Brain pericyte (primary cell): Measurements from ENCODE around the gene C1D.
"Not testable (repeated sequence)": the region's sequence is repeated elsewhere in the genome, so short reads cannot be mapped to it uniquely, and the experiment has no call there.

Experiments used
- DNase-seq: peaks from one replicate; pipeline ENCODE4 v3.0.0-alpha.2; 2012; ENCODE audit warnings: low read depth, low spot score

C1D gene, protein sequence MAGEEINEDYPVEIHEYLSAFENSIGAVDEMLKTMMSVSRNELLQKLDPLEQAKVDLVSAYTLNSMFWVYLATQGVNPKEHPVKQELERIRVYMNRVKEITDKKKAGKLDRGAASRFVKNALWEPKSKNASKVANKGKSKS

DNA sequence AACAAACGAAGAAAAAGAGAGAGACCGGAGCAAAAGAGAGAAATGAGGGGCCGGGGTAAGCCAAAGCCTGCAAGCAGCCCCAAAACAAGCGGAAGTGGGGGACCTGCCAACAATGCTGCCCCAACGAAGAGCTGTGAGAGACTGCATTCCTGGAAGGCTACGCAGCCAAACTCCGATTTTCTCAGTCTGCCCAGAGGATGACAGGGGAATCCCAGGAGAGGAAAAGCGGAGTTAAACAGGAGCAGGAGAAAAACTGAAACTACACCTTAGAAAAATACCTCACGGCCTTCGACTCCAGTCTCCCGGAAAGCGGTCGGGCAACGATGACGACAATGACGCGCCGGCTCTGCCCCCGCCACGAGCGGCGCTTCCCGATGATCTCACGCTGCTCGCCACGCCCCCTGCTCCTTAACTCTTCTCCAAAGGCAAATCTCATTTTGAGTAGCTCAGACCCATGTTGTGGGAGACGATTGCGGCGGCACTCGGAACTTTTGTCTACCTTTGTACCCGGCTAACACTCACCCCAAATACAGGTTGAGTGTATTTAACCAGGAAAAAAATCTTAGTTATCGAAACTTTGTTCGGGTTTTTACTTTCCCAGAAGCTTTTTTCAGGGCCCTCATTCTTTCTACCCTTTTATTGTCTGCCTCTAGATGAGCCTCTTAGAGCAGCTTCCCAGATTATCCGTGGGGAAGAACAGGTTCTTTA, at the start of gene C1D:
Gene C1D (minus strand): TSS at position 325 of the 708 bp plus-strand sequence. CDS start 15,694 bp downstream, outside the sequence.
- DNase-seq, result peak; percentile 75

DNA sequence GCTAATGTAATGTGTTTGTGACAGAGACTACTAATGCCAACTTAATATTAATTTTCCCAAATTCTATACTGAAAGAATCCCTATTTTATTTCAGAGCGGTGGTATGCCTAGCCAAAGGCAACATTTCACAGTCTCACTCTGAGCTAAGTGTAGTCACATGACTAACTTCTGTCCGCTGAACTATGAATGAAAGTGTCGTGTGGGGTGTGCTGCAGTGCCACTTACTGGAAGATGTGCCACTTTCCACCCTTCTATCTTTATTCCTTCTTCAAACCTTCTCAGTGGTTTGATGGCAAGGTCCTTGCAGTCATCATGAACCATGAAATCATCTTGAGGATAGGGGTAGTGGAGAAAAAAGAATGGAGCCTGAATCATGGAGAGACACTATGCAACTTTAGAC, 47.3 kb upstream of the C1D start:
- no peak for DNase-seq

DNA sequence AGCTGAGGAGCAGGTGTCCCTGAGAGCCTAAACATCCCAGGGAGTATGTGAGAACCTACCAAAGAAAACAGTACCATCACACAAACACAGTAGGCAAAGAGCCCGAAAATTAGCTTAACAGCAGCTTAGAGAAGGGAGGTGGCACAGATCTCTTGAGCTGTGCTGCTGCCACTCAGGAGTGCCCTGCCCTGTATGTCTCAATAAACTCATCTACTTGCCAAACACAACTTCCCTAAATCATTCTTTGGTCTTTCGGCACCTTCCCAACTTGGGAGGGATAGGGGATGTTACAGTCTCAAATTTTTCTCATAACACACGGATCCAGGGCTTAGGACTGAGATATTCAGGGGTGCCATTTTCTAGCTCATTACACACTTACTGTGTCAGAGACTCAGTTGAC, 45.3 kb upstream of the C1D start:
- DNase-seq, result no peak

DNA sequence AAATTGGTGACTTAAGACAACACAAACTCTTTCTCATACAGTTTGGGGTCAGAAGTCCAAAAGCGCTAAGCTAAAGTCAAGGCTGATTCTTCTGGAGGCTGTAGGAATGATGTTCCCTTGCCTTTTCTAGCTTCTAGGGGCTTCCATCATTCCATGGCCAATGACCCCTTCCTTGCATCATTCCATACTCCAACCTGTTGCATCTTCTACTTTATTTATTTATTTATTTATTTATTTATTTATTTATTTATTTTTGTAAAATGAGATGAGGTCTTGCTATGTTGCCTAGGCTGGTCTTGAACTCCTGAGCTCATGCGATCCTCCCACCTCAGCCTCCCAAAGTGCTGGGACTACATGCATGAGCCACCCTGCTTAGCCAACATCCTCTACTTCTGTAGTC, 44.7 kb upstream of the C1D start:
- no peak for DNase-seq

DNA sequence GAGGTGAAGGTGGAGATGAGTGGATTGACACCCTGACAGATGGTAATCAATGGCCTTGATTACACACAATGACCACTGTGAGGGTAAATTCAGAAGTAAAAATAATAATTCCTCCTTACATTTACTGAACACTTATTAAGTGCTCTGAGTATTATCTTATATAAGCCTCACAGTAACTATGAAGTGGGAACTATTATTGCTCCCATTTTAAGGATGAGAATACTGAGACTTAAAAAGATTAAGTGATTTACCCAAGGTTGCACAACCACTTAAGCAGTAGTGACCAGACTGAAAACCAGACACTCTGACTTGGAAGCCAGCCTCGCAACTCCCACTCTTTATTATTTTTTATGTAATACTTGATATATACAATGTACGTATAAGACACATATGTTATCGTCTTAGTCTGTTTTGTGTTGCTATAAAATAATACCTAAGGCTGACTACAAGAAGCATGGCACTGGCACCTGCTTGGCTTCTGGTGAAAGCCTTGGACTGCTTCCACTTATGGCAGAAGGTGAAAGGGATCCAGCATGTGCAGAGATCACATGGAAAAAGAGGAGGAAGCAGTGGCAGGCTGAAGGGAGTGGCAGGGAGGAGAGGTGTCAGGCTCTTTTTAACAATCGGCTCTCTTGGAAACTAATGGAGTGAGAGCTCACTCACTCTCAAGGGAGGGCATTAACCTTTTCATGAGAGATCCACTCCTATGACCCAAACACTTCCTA, 41.5 kb upstream of the C1D start:
- no peak for DNase-seq

DNA sequence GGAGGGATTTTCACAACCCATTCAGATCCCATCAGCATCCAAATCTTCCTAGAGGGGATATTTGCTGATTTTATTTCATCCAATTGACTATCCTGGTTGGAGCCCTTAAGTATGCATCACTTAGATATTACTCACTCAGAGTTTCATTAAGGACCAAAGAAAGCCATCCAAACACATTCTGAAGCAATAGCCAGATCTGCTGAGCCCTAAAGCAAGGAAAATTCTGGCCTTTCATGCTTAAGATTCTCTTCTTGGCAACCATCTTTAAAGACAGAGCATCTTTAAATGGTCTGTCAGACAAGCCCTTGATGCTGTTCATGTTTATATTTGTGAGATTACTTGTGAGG, 40.9 kb upstream of the C1D start:
- DNase-seq, result no peak

DNA sequence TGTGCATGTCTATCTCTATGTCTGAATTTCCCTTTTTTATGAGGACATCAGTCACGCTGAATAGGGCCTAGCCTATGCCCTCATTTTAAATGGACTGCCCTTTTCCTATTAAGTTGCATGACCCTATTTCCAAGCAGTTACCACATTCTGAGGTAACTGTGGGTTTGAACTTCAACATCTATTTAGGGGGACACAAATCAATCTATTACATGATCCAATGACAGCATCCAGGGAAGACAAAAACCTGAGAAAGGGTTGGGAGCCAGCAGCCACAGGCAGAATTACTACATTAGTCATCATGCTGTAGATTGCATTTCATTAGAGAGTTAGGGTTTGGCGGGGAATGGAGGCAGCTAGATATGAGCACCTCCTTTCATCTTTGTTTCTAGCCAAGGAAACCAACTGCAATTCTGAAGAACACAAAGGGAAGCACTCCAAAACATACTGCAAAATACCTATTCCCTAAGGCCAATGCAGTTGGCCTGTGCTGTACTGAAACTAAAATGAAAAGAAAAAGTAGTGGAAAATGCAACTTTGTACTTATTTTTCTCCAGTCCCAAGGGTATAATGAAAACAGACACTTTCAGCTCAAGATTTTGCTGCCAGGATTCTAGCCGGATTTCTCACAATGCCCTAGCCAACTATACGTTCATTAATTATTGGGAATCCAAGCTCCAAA, 40.4 kb upstream of the C1D start:
- no peak for DNase-seq

DNA sequence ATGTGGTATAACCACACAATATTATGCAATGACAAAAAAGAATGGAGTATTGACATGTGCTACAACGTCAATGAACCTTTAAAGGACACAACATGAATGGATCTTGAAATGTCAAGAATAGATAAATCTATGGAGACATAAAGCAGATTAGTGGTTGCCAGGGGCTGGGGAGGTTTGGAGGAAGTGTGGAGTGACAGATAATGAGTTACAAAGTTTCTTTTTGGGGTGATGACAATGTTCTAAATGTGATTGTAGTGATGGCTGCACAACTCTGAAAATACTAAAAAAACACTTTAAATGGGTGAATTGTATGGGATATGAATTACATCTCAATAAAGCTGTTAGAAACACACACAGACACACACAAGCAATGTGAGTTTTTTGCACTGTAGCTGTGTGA, 37.4 kb upstream of the C1D start:
- no peak for DNase-seq

DNA sequence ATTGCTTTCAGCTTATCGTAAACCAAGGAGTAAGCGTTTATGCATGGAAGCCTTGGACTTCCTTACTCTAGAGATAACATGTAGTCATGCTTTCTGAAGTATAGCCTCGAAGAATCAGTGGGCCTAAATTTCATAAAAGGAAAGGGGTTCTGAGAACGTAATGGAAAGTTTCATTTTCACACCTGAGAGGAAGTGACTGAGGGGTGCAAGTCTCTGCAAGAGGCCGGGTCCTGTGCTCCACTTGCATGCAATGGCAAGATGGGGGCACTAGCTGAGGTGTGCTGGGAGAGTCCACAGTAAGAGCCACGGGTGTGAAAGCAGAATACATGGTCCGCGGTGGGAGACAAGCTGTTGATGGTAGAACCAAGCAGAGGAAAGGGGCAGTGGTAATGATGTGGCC, 36.5 kb upstream of the C1D start:
- no peak for DNase-seq

DNA sequence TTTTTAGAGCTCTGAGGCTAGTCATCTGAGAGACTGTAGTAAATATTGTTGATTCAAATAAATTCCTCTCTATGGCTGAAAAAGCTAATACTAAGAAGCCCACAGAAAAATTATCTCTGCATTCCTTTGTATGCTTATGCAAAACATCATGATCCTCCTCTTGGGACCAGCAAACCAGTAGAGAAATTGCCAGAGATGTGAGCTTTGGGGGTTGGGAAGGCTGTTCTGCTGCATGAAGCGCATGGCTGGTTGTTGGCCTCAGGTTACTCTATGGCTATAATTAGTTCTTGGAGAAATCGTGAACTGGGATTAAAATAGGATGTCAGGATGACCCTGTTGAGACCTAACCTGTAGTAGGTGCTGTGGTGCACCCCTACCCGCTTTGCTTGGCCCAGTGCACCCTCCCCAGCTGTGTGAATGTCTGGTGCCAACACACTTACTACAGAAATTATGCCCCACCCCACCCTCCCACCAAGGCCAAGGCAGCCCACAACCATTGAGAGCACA, 35.5 kb upstream of the C1D start:
- no peak for DNase-seq

DNA sequence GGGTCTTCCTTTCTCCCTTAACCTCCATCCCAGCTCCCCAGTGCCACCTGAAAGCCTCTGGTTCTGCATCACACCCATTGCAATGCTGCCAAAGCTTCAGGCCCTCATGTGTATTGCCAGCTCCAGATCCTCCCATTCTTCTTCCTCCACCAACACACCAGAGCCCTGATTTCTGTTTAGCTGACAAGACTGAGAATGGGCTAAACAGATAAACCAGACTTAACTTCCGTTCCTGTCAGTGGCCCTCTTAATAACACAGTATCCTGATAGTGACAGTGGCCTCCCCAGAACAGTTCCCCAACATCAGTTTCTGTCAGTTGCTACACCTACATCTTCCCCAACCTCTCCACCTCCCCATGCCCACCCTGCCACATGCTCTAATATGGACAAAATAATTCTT, 31.3 kb upstream of the C1D start:
- DNase-seq, result no peak

DNA sequence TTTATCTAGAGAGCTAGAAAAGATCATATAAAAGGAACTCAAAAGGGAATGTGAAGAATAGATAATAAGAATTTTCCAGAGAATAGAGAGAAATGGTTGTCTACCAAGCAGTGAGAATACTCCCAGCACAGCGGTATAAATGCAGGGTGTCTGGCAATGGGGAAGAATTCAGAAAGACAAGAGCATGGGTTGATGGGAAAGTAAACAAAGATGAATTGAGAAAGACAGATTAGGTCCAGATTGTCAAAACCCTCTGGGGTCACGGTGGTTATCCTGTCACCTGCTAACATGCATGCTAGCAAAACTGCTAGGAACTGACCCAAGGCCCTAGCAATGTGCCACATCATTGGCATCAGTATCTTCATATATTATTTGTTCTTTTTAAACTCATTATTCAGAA, 30.8 kb upstream of the C1D start:
- DNase-seq, result no peak

DNA sequence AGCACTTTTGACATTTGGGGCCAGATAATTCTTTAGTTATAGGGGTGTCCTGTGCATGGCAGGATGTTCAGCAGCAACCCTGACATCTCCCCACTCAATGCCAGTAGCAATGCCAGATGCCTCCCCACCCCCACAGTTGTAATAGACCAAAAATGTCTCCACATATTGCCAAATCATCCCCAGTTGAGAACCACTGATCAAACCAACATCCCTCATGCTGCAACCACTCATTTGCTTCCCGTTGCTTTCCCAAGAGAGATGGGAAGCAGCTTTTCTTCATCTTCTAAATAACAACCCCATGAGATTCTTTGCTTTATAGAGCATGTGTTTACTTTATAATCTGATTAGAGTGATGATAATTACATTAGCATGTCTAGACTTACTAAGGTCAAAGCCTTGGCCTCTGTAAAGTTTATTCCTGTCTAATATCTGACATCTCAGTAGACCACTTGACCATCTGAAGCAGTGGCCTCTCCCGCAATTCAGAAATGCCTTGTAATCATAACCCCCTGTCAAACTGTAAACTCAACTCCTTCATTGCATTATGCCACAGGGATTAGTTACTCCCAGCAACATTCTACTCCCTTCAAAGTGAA, 28.7 kb upstream of the C1D start:
- no peak for DNase-seq

DNA sequence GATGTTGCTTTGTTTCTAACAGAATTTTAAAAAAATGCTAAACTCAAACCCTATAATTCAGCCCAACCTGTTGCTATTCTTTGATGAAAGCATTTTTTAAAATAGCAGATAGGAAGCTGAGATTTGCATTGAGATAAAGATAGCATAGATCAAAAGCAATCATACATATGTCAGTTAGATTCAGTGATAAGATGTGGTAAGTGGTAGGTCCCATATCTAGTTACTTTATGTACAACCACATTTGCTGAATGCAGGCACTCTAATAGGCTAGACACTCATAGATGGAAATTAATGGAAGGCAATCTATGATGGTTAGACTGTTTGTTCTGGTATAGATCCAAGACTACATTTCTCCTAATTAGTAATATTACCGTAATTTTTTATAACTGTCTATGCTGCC, 27.2 kb upstream of the C1D start:
- no peak for DNase-seq

DNA sequence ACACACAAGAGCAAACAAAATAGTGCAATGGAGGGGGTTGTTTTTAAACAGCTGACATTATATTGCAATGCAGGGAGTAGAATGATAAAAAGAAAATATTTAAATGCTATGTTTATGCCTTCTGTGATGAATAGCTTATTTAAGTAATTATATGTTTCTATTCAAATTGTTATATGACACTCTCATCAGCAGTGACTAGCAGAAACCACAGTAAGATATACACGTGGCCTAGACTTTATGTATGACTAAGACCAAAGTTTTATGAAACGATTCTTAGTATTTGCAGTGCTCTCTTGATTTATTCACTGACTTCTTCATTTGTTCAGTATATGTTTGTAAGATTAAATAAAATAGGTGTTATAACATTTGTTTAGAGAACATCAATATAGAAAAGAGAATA, 26.1 kb upstream of the C1D start:
- DNase-seq, result no peak

DNA sequence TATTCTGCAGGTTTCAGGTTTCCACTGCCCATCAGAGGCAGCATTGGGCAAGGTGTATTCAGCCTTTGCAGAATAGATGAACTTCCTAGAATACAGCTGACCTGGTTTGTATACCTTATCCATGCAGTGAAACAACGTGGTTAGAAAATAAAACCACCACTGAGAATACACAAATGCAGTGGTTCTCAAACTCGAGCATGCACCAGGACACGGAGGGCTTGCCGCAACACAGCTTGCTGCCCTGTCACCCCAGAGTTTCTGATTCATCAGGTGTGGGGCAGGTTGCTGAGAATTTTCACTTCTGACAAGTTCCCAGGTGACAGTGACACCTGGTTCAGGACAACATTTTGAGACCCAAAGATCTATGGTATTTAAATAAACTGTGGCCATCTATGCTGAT, 23.4 kb upstream of the C1D start:
- no peak for DNase-seq

DNA sequence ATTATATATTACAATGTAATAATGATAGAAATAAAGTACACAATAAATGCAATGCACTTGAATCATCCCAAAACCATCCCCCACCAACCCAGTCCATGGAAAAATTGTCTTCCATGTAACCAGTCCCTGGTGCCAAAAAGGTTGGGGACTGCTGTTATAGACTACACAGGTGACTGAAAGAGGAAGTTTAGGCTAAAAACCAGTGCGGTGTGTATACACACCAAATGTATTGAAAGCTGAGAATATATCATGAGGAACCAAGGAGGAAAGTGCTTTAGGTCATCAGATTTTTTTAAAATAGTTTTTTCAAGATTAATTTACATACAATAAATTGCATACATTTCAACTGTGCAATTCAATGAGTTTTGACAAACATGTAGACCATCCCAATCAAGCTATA, 20.5 kb upstream of the C1D start:
- no peak for DNase-seq

DNA sequence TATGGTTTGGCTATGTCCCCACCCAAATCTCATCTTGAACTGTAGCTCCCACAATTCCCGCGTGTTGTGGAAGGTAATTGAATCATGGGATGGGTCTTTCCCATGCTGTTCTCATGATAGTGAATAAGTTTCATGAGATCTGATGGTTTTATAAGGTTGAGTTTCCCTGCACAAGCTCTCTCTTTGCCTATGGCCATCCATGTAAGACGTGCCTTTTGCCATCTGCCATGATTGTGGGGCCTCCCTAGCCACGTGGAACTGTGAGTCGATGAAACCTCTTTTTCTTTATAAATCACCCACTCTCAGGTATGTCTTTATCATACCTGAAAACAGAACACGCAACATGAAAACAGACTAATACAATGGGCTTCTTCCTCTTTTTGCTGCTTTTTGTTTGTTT, 11.2 kb upstream of the C1D start:
- no peak for DNase-seq

DNA sequence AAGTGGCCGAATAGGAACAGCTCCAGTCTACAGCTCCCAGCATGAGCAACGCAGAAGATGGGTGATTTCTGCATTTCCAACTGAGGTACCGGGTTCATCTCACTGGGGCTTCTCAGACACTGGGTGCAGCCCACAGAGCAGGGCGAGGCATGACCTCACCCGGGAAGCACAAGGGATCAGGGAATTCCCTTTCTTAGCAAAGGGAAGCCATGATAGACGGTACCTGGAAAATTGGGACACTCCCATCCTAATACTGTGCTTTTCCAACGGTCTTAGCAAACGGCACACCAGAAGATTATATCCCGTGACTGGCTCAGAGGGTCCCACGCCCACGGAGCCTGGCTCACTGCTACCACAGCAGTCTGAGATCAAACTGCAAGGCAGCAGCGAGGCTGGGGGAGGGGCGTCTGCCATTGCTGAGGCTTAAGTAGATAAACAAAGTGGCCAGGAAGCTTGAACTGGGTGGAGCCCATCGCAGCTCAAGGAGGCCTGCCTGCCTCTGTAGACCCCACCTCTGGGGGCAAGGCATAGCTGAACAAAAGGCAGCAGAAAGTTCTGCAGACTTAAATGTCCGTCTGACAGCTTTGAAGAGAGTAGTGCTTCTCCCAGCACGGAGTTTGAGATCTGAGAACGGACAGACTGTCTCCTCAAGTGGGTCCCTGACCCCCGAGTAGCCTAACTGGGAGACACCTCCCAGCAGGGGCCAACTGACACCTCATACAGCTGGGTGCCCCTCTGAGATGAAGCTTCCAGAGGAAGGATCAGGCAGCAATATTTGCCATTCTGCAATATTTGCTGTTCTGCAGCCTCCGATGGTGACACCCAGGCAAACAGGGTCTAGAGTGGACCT, 1.2 kb upstream of the C1D start:
- not testable (repeated sequence) for DNase-seq

DNA sequence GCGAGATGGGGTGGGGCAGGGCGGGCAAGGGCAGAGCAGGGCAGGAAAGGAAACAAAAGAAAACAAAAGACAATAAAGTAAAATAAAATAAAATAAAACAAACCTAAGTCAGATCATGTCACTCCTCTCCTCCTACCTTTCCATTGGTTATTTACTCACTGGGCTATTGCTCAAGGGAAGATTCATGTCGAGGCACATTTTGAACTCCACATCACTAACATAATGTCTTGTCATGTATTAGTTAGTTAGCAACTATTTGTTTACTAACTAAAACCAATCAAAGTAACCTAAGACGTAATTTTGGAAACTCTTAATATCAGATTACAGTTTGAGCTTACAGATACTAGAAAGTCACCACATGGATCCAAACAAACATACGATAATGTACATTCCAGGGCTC, 2.2 kb downstream of the C1D start:
- no peak for DNase-seq
